Osteoblast (primary cell): ENCODE results near the gene LITAFD. TPM values are rescaled to one million over a fixed set of nuclear protein-coding genes. Genes with fewer than 3 reads are reported as not detected.
"Not testable (repeated sequence)": the region's sequence is repeated elsewhere in the genome, so short reads cannot be mapped to it uniquely, and the experiment has no call there.

Source experiments
- DNase-seq: peaks from one replicate; pipeline ENCODE4 v3.0.0; 2011; ENCODE audit warnings: low spot score, mixed read lengths; ENCODE audit not compliant: insufficient read length; ENCODE audit errors: missing footprints
- H2AFZ ChIP-seq: 2 replicates; pipeline ENCODE4 v1.6.0; 2011; ENCODE audit warnings: mild to moderate bottlenecking, low read length
- H3K27ac ChIP-seq: 2 replicates; pipeline ENCODE4 v1.5.1; 2011; ENCODE audit warnings: mild to moderate bottlenecking, low read depth, low read length, moderate library complexity
- H3K27me3 ChIP-seq: 2 replicates; pipeline ENCODE4 v1.6.0; 2012; ENCODE audit warnings: mild to moderate bottlenecking, control low read depth, inconsistent platforms, low read length, moderate library complexity; ENCODE audit not compliant: insufficient read depth
- H3K36me3 ChIP-seq: 2 replicates; pipeline ENCODE4 v1.5.1; 2011; ENCODE audit warnings: mild to moderate bottlenecking, low read length, control low read depth, moderate library complexity; ENCODE audit not compliant: insufficient read depth
- H3K4me1 ChIP-seq: 2 replicates; pipeline ENCODE4 v1.5.1; 2011; ENCODE audit warnings: mild to moderate bottlenecking, low read length, control low read depth, moderate library complexity; ENCODE audit not compliant: insufficient read depth
- H3K4me2 ChIP-seq: 2 replicates; pipeline ENCODE4 v1.6.0; 2011; ENCODE audit warnings: mild to moderate bottlenecking, low read length; ENCODE audit not compliant: insufficient read depth
- H3K4me3 ChIP-seq: fragments of 200-600 bp; sonication (generic); 3 replicates; pipeline ENCODE4 v1.5.1; 2012; ENCODE audit warnings: mild to moderate bottlenecking, low read length, inconsistent platforms; ENCODE audit not compliant: insufficient read depth
- H3K79me2 ChIP-seq: 2 replicates; pipeline ENCODE4 v1.6.0; 2012; ENCODE audit warnings: mild to moderate bottlenecking, low read length, control low read depth, inconsistent platforms; ENCODE audit not compliant: insufficient read depth
- H3K9me3 ChIP-seq: 2 replicates; pipeline ENCODE4 v1.5.1; 2011; ENCODE audit warnings: low read depth, low read length, control low read depth
- H4K20me1 ChIP-seq: 2 replicates; pipeline ENCODE4 v1.6.0; 2012; ENCODE audit warnings: mild to moderate bottlenecking, low read length, control low read depth; ENCODE audit not compliant: insufficient read depth
- total RNA-seq: library from RNA; depleted of rRNA; stranded (reverse); fragments of >200 nt; gene quantifications from 2 replicates; pipeline ENCODE4 v1.2.3, GENCODE V29; 2012
- TF ChIP-seq, protein P1 (sequence below): IDR thresholded peaks from 2 replicates; pipeline ENCODE4 v1.5.1; 2011; ENCODE audit warnings: mild to moderate bottlenecking, low read depth, low read length, moderate library complexity; ENCODE audit errors: extremely low read depth

LITAFD gene
- total RNA-seq = not detected in 2 replicates

- peak; percentile 47 for DNase-seq
- H3K4me3 ChIP-seq = no peak within 1 kb of the TSS
- TF ChIP-seq, protein P1, sequence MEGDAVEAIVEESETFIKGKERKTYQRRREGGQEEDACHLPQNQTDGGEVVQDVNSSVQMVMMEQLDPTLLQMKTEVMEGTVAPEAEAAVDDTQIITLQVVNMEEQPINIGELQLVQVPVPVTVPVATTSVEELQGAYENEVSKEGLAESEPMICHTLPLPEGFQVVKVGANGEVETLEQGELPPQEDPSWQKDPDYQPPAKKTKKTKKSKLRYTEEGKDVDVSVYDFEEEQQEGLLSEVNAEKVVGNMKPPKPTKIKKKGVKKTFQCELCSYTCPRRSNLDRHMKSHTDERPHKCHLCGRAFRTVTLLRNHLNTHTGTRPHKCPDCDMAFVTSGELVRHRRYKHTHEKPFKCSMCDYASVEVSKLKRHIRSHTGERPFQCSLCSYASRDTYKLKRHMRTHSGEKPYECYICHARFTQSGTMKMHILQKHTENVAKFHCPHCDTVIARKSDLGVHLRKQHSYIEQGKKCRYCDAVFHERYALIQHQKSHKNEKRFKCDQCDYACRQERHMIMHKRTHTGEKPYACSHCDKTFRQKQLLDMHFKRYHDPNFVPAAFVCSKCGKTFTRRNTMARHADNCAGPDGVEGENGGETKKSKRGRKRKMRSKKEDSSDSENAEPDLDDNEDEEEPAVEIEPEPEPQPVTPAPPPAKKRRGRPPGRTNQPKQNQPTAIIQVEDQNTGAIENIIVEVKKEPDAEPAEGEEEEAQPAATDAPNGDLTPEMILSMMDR = no peak
Observed at GRCh38 chr16:8882041-8882617, at the start of gene LITAFD. LITAFD (plus strand) TSS chr16:8882351; CDS start chr16:8884356, 2,005 bp downstream.

DNA sequence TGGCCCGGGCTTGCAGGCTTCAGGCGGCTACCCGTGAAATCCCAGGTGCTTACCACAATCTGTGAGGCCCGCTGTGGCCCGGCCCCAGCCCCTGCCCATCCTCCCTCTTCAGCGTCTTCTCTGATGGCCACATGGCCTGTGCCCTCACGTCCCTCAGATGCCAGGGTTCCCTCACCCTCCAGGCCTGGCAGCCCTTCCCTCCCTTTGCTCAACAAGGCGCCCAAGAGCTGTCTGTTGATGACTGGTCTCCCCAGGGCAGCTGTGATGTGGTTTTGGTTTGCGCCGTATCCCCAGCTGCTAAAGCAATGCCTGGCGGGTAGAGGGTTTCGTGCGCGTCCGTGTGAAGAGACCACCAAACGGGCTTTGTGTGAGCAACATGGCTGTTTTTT lies 49.4 kb upstream of the LITAFD start:
- no peaks in the 10 kb centered on the region for H3K27me3 ChIP-seq
- TF ChIP-seq, protein P1 = no peak
- H3K36me3 ChIP-seq = peaks cover 35% of the 10 kb centered on the region
- no peak overlapping the region for H3K27ac ChIP-seq
- no peak overlapping the region for H3K4me3 ChIP-seq
- H4K20me1 ChIP-seq = peaks cover 17% of the 10 kb centered on the region
- no peak overlapping the region for H2AFZ ChIP-seq
- no peak overlapping the region for H3K4me2 ChIP-seq
- H3K4me1 ChIP-seq = peaks cover 7% of the 10 kb centered on the region
- DNase-seq = no peak
- H3K9me3 ChIP-seq = no peaks in the 10 kb centered on the region
- H3K79me2 ChIP-seq = peaks cover 52% of the 10 kb centered on the region

More at GRCh38 chr16:8882041-8882617, at the start of gene LITAFD:
- Histone ChIP-seq H4K20me1 (peaks cover 22% of the 10 kb centered on the region), H2AFZ (no peak within 1 kb of the TSS), H3K79me2 (no peaks in the 10 kb centered on the region), H3K4me2 (no peak within 1 kb of the TSS), H3K9me3 (no peaks in the 10 kb centered on the region), H3K27ac (no peak within 1 kb of the TSS), H3K4me1 (peaks cover 38% of the 10 kb centered on the region), H3K27me3 (no peaks in the 10 kb centered on the region), H3K36me3 (no peaks in the 10 kb centered on the region)

DNA sequence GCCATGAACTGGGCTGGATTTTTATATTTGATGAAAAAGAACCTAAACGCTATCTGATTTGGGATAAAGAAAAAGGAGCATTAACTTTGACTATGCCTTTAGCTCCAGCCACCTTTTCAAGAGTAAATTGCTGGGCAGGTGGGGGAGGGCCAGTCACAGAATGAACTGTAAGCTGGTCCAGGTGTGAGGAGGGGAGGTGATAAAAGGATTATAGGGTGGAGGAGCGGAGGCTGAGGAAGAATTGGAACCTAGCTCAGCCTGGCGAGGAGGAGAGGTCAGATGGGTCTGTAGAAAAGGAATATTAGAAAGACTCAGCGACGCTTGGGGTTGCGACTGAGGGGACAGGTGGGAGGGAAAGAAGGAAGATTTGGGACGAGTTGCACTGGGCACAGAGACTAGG lies 45.4 kb upstream of the LITAFD start:
- not testable (repeated sequence) for H3K4me2 ChIP-seq, H3K27me3 ChIP-seq, DNase-seq, H3K9me3 ChIP-seq, H3K4me3 ChIP-seq, H3K36me3 ChIP-seq, H3K4me1 ChIP-seq, H2AFZ ChIP-seq, H3K27ac ChIP-seq
- peaks cover 10% of the 10 kb centered on the region for H4K20me1 ChIP-seq
- H3K79me2 ChIP-seq = peaks cover 47% of the 10 kb centered on the region

GRCh38 chr16:8837594-8837993 lies 44.6 kb upstream of the LITAFD start:
- H4K20me1 ChIP-seq, H3K27ac ChIP-seq, DNase-seq, H3K4me3 ChIP-seq, H3K9me3 ChIP-seq, H3K27me3 ChIP-seq, H3K36me3 ChIP-seq, H3K4me2 ChIP-seq, H2AFZ ChIP-seq, H3K4me1 ChIP-seq: not testable (repeated sequence)
- peaks cover 39% of the 10 kb centered on the region for H3K79me2 ChIP-seq

- Histone ChIP-seq H3K36me3 (peaks cover 16% of the 10 kb centered on the region), H4K20me1 (peaks cover 17% of the 10 kb centered on the region), H3K79me2 (peaks cover 50% of the 10 kb centered on the region)
- H3K27ac ChIP-seq, H3K27me3 ChIP-seq, H2AFZ ChIP-seq, H3K4me2 ChIP-seq, H3K4me1 ChIP-seq, H3K4me3 ChIP-seq, DNase-seq, H3K9me3 ChIP-seq: not testable (repeated sequence)
Observed at GRCh38 chr16:8842016-8842415, 40.1 kb upstream of the LITAFD start.

- H3K9me3 ChIP-seq, H2AFZ ChIP-seq, H3K4me3 ChIP-seq, H3K4me1 ChIP-seq, DNase-seq, H3K27ac ChIP-seq, H3K4me2 ChIP-seq, H3K27me3 ChIP-seq: not testable (repeated sequence)
- Histone ChIP-seq H3K79me2 (peaks cover 52% of the 10 kb centered on the region), H3K36me3 (peaks cover 27% of the 10 kb centered on the region), H4K20me1 (peaks cover 26% of the 10 kb centered on the region)
Observed at GRCh38 chr16:8843296-8843695, 38.9 kb upstream of the LITAFD start.
